CD4-positive, alpha-beta T cell (primary cell): Measurements from ENCODE around the gene HSD17B2. TPM values are rescaled to one million over a fixed set of nuclear protein-coding genes. Genes with fewer than 3 reads are reported as not detected.
"Not testable (repeated sequence)": the region's sequence is repeated elsewhere in the genome, so short reads cannot be mapped to it uniquely, and the experiment has no call there.

ENCODE experiments used
- ATAC-seq: fragments of 200-7000 bp; cut with Tn5 transposase; one replicate; pipeline ENCODE4 v1.10.0; 2022; ENCODE audit warnings: mild to moderate bottlenecking; ENCODE audit not compliant: poor library complexity
- CTCF ChIA-PET: fragments of 350-600 bp; sonication (Branson Sonifier 250); formaldehyde crosslinking; loops from one replicate; lab custom pipeline; 2021; ENCODE audit warnings: antibody characterized with exemption, inconsistent platforms; lab: Charles Lee
- POLR2A ChIA-PET: fragments of 350-600 bp; sonication (Branson Sonifier 250); formaldehyde crosslinking; loops from one replicate; lab custom pipeline; 2021; ENCODE audit warnings: antibody characterized with exemption, inconsistent platforms; lab: Charles Lee
- DNase-seq, 14 experiments: peaks; one replicate each; pipeline ENCODE4 v3.0.0-alpha.2; 2013 to 2020; ENCODE audit warnings: mixed read lengths in 2 of 14
- H3K27ac ChIP-seq, 2 donors: one replicate each; pipeline versions ENCODE4 v1.5.1 to v1.7.0; 2013; ENCODE audit warnings: low read length in 2 of 2, low read depth in 1 of 2, mild to moderate bottlenecking in 1 of 2
- H3K27me3 ChIP-seq, 2 experiments: 1 replicate in 1 of 2; 2 replicates in 1 of 2; pipeline versions ENCODE4 v1.6.1 to v1.7.0; 2013; ENCODE audit warnings: low read length in 2 of 2, control low read depth in 1 of 2, mild to moderate bottlenecking in 1 of 2, moderate library complexity in 1 of 2; ENCODE audit not compliant: insufficient read depth in 2 of 2, control insufficient read depth in 1 of 2
- H3K36me3 ChIP-seq: one replicate; pipeline ENCODE4 v1.6.1; 2013; ENCODE audit warnings: low read length, control low read depth; ENCODE audit not compliant: insufficient read depth
- H3K4me1 ChIP-seq: one replicate; pipeline ENCODE4 v1.6.1; 2013; ENCODE audit warnings: low read length, control low read depth; ENCODE audit not compliant: insufficient read depth
- H3K4me3 ChIP-seq: one replicate; pipeline ENCODE4 v1.5.1; 2013; ENCODE audit warnings: mild to moderate bottlenecking, low read length, moderate library complexity
- H3K9me3 ChIP-seq, 2 experiments: 1 replicate in 1 of 2; 2 replicates in 1 of 2; pipeline versions ENCODE4 v1.6.1 to v1.7.0; 2013; ENCODE audit warnings: low read length in 2 of 2, mild to moderate bottlenecking in 2 of 2, control low read depth in 1 of 2, moderate library complexity in 1 of 2; ENCODE audit not compliant: control insufficient read depth in 1 of 2, insufficient read depth in 1 of 2
- H3K27ac Mint-ChIP-seq: one replicate; pipeline ENCODE4 v1.8.0; 2020; ENCODE audit warnings: mixed read lengths
- H3K27me3 Mint-ChIP-seq: one replicate; pipeline ENCODE4 v1.8.0; 2021; ENCODE audit warnings: mixed read lengths
- H3K36me3 Mint-ChIP-seq: one replicate; pipeline ENCODE4 v1.8.0; 2021; ENCODE audit warnings: low read depth, mixed read lengths
- H3K4me1 Mint-ChIP-seq: one replicate; pipeline ENCODE4 v1.8.0; 2021; ENCODE audit warnings: low read depth, mixed read lengths
- H3K4me3 Mint-ChIP-seq: one replicate; pipeline ENCODE4 v1.8.0; 2020; ENCODE audit warnings: mild to moderate bottlenecking, mixed read lengths
- H3K9me3 Mint-ChIP-seq: one replicate; pipeline ENCODE4 v1.8.0; 2020; ENCODE audit warnings: mixed read lengths
- intact Hi-C, 2 experiments: fragments of 100-400 bp; cut with DNase I in 1 of 2; cut with micrococcal nuclease in 1 of 2; formaldehyde crosslinking; loops; one replicate each; pipeline versions ENCODE4 v1.15.1 to v1.9.0; 2023 to 2025; cut with DNase I, micrococcal nuclease
- total RNA-seq, 174 experiments: library from RNA in 2 of 174; stranded (reverse) in 2 of 174; gene quantifications; one replicate each; pipeline ENCODE4 v1.2.3 and lab custom pipeline; 2021 to 2026
- TF ChIP-seq, protein P1 (sequence below): fragments of 200-600 bp; IDR thresholded peaks from one replicate; pipeline ENCODE4 v1.8.0; 2022; ENCODE audit warnings: antibody characterized with exemption, mild to moderate bottlenecking

The HSD17B2 gene
- total RNA-seq, 2 experiments from 2014 or later = not detected

GRCh38 chr16:82136956-82137821 is 102.1 kb downstream of the HSD17B2 start:
- Mint-ChIP-seq H3K27ac (no peak overlapping the region), H3K27me3 (no peaks in the 10 kb centered on the region), H3K4me3 (no peak overlapping the region), H3K4me1 (peaks cover 19% of the 10 kb centered on the region), H3K36me3 (peaks cover 15% of the 10 kb centered on the region), H3K9me3 (no peaks in the 10 kb centered on the region)
- DNase-seq (no peak), ATAC-seq (no peak)
- Histone ChIP-seq H3K27me3 (no peaks in the 10 kb centered on the region), H3K4me1 (peaks cover 14% of the 10 kb centered on the region), H3K36me3 (no peaks in the 10 kb centered on the region), H3K9me3 (no peaks in the 10 kb centered on the region), H3K4me3 (no peak overlapping the region), H3K27ac (no peak overlapping the region)
- TF ChIP-seq, protein P1, sequence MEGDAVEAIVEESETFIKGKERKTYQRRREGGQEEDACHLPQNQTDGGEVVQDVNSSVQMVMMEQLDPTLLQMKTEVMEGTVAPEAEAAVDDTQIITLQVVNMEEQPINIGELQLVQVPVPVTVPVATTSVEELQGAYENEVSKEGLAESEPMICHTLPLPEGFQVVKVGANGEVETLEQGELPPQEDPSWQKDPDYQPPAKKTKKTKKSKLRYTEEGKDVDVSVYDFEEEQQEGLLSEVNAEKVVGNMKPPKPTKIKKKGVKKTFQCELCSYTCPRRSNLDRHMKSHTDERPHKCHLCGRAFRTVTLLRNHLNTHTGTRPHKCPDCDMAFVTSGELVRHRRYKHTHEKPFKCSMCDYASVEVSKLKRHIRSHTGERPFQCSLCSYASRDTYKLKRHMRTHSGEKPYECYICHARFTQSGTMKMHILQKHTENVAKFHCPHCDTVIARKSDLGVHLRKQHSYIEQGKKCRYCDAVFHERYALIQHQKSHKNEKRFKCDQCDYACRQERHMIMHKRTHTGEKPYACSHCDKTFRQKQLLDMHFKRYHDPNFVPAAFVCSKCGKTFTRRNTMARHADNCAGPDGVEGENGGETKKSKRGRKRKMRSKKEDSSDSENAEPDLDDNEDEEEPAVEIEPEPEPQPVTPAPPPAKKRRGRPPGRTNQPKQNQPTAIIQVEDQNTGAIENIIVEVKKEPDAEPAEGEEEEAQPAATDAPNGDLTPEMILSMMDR = no peak
- CTCF ChIA-PET = no interaction called here
- POLR2A ChIA-PET = interaction anchor here (0.6 to 1.0 kb wide), 2 partner anchors 32 to 1133 kb away, joined by 3 read pairs; partner anchors contain the start of gene MPHOSPH6
- intact Hi-C loops = no loop called here

DNA sequence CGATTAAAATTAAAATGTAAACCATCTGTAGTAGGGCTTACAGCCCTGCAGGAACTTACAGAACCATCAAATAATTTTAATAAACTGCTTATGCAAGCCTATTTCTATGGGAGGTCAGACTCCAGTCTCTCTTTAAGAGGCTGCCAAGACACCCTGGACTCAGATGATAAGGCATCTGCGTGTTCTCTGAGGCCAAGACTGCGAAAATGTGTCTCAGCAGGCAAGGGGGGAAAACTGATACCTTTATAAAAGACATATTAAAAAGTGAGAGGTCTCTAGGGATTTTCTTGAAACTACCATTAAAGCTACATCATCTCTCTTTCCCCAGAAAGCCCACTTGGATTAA is 102.7 kb downstream of the HSD17B2 start:
- Mint-ChIP-seq H3K4me3 (no peak overlapping the region), H3K27me3 (no peaks in the 10 kb centered on the region), H3K36me3 (peaks cover 15% of the 10 kb centered on the region), H3K27ac (no peak overlapping the region), H3K9me3 (no peaks in the 10 kb centered on the region), H3K4me1 (peaks cover 19% of the 10 kb centered on the region)
- TF ChIP-seq, protein P1 = no peak
- Histone ChIP-seq H3K9me3 (no peaks in the 10 kb centered on the region), H3K4me3 (no peak overlapping the region), H3K27me3 (no peaks in the 10 kb centered on the region), H3K4me1 (peaks cover 14% of the 10 kb centered on the region), H3K36me3 (no peaks in the 10 kb centered on the region), H3K27ac (no peak overlapping the region)
- POLR2A ChIA-PET = interaction anchor here (0.6 to 0.7 kb wide), 2 partner anchors 57 to 1133 kb away, joined by 3 read pairs; no protein-coding TSS in a partner anchor
- CTCF ChIA-PET = no interaction called here
- DNase-seq (no peak), ATAC-seq (no peak)
- intact Hi-C loops = no loop called here

GRCh38 chr16:82138478-82139285 is 103.6 kb downstream of the HSD17B2 start:
- H3K27me3 Mint-ChIP-seq = no peaks in the 10 kb centered on the region
- H3K9me3 Mint-ChIP-seq = no peaks in the 10 kb centered on the region
- POLR2A ChIA-PET = interaction anchor here (0.7 kb wide), 1 partner anchor 58 kb away, joined by 3 read pairs; no protein-coding TSS in a partner anchor
- CTCF ChIA-PET = no interaction called here
- no peak overlapping the region for H3K4me3 ChIP-seq
- H3K36me3 Mint-ChIP-seq = peaks cover 15% of the 10 kb centered on the region
- H3K27me3 ChIP-seq = no peaks in the 10 kb centered on the region
- H3K4me3 Mint-ChIP-seq = peak overlapping the region; percentile 52
- H3K27ac Mint-ChIP-seq = peak overlapping the region; percentile 70
- intact Hi-C loops = no loop called here
- TF ChIP-seq, protein P1 = no peak
- no peak overlapping the region for H3K27ac ChIP-seq
- peaks cover 9% of the 10 kb centered on the region for H3K4me1 ChIP-seq
- no peaks in the 10 kb centered on the region for H3K36me3 ChIP-seq
- peaks cover 13% of the 10 kb centered on the region for H3K4me1 Mint-ChIP-seq
- ATAC-seq = no peak
- no peaks in the 10 kb centered on the region for H3K9me3 ChIP-seq
- DNase-seq = no peak

- intact Hi-C loops, H3K36me3 ChIP-seq, H3K4me1 ChIP-seq, H3K4me1 Mint-ChIP-seq, H3K27me3 ChIP-seq, H3K27ac ChIP-seq, CTCF ChIA-PET, H3K4me3 ChIP-seq, H3K9me3 Mint-ChIP-seq, H3K27me3 Mint-ChIP-seq, H3K9me3 ChIP-seq, POLR2A ChIA-PET, ATAC-seq: not testable (repeated sequence)
- H3K27ac Mint-ChIP-seq = peak overlapping the region; percentile 70
- peaks cover 15% of the 10 kb centered on the region for H3K36me3 Mint-ChIP-seq
- peak overlapping the region; percentile 52 for H3K4me3 Mint-ChIP-seq
- peak in 1 of 14 experiments; percentile 1 for DNase-seq
These were observed 104.2 kb downstream of the HSD17B2 start for GRCh38 chr16:82139286-82139571.
